ENCODE results near the gene RDH14.

The RDH14 gene, protein sequence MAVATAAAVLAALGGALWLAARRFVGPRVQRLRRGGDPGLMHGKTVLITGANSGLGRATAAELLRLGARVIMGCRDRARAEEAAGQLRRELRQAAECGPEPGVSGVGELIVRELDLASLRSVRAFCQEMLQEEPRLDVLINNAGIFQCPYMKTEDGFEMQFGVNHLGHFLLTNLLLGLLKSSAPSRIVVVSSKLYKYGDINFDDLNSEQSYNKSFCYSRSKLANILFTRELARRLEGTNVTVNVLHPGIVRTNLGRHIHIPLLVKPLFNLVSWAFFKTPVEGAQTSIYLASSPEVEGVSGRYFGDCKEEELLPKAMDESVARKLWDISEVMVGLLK

DNA sequence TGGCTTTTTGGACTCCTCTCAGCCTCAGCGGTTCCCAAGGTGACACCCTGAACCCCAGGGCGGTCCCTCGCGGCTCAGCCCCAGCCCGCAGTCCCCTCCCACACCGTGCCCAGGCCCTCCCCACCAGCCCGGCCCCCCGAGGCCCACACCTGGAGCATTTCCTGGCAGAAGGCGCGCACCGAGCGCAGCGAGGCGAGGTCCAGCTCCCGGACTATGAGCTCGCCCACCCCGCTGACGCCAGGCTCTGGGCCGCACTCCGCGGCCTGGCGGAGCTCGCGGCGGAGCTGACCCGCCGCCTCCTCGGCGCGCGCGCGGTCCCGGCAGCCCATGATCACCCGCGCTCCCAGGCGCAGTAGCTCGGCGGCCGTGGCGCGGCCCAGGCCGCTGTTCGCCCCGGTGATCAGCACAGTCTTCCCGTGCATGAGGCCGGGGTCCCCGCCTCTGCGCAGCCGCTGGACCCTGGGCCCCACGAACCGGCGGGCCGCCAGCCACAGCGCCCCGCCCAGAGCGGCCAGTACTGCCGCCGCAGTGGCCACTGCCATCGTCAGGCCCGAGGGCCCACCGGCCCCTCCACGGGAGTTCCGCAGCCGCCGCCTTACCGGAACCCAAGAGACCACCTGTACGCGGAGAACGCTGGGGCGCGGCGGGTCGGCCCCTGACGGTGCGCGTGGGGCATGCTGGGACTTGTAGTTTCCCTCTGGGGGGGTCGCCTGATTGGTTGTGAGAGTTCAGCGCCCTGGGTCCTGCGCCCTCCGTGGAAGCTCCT lies at the start of gene RDH14:
Gene RDH14, minus strand, starts transcription at position 623 of the 766 bp plus-strand sequence. Its CDS starts 81 bp downstream, at position 542.
- peak; percentile 94 for DNase-seq

DNA sequence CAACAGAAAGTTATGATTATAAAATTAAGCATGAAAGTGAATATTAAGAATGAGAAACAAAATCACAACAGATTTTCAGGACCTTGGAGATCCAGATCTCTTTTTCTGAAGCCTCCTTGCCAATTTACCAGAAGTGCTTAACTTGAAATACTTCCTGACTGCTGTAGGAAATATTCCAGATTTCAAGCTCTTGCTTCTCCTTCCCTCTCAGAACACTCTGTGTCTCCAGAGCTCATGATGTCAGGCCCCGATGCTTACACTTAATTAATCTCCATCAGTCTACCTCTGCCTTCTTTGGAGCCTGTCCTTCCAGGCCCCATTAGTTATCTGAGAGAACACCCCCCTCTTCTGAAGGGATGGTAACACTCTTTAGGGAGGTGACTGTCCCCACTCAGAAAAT lies 49.6 kb upstream of the RDH14 start:
- DNase-seq: no peak

- no peak for DNase-seq
Measured at GRCh38 chr2:18605115-18605514, 44.7 kb upstream of the RDH14 start.

GRCh38 chr2:18604531-18604885 lies 44.1 kb upstream of the RDH14 start:
- DNase-seq: no peak

- no peak for DNase-seq
Measured at GRCh38 chr2:18603854-18604530, 43.5 kb upstream of the RDH14 start.

GRCh38 chr2:18602298-18602697 lies 41.8 kb upstream of the RDH14 start:
- no peak for DNase-seq

DNA sequence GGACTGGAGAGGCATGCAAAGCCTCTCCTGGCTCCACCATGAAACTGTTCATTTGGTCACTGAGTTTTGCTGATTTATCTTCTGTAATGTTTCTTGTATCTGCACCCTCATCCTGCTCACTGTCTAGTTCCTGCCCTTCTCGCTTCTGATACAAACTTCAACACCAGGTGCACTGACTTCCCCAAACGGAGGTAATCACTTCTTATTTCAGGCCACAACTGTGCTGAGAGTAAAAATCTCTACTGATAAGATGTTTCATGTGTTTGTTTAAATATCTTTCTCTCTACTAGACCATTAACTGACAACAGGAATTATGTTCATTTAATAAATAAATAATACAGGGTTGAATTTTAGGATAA lies 39.8 kb upstream of the RDH14 start:
- no peak for DNase-seq

DNA sequence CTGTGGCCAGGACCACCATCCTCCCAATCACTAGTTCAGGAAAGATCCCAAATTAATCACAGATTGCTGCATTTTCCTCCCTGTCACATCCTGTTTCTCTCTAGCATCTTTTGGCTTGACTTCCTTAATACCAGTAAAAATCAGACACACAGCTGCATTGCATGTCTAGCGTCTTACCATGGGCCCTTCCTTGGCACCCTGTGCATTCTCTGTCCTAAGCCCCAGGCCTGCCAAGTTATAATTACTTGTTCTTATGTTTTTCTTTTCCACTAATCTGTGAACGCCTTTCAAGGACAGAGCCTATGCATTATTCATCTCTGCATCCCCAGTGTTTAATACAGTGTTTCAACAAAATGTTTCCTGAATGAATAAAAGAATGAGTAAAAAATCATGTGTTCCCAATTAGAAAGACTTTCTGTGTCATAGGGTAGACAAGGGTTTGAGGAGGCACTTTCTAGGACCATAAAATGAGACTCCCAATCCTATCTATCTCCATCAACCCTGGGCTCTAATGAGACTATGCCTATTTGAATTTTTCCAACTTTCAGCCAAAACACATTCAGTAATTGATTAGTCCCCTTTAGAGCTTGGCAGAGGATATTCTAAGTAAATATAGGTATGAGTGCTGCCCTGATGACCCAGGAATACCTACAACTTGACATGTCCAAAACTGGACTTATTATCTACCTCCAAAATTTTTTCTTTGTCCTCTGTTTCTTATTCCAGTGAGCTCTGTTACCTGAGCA lies 39.2 kb upstream of the RDH14 start:
- no peak for DNase-seq

GRCh38 chr2:18598848-18599484 lies 38.5 kb upstream of the RDH14 start:
- DNase-seq: no peak

DNA sequence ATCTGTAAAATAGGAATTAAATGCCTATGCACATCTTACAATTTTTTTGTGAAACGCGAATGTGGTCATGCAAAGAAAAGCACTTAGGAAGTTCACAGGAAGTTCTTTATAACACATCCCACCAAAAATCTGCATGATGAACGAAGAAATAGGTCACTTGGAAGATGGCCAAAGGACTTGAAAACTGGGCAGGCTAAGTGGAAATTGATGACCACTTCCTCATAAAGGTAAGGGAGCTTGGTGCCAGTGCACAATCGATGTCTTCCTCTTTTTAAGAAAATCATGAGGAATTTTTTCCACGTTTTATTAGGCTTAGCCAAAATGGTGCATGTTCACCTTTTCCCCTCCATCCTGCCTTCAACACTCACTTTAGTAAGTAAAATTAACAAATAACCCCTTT lies 37.2 kb upstream of the RDH14 start:
- DNase-seq: no peak

DNA sequence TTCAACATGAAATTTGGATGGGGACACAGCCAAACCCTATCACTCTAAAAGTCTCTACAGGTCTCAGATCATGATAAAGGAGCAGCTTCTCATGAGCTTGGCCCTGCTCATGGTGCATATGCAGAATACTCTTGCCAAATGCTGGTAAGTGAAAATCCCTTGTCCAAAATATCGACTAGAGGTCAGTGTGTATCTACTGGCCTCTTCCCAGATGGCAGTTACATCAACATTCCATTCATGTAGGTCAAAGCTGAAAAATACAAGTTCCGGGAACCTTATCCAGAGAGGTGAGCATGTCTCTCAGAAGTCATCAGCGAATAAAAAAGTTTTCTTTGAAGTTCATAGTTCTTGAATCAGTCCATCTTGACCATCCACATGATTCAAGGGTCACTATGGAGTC lies 36.5 kb upstream of the RDH14 start:
- DNase-seq: no peak

DNA sequence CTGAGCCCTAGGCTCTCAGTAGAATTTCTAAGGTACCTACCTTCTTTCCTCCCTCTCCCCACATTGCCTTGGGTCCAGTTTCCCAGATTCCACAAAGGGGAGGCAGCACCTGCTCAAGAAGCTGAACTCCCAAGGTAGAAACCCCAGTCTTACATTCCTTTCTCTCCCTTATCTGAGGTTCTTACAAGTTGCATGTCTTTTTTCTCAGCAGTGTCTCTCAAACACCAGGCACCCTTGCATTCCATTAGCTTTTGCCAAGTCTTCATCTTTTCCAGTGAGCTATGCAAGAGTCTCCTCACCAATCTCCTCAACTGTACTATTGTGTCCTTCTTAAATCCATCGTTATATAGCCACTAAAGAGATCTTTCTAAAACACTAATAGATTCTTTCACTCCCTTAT lies 33.0 kb upstream of the RDH14 start:
- no peak for DNase-seq

- DNase-seq: no peak
Measured at GRCh38 chr2:18592372-18592771, 31.9 kb upstream of the RDH14 start.

GRCh38 chr2:18589354-18589753 lies 28.9 kb upstream of the RDH14 start, which contains the start of gene NT5C1B:
NT5C1B (minus strand) TSS chr2:18589569; CDS start chr2:18589468, 101 bp downstream.
- DNase-seq: no peak

DNA sequence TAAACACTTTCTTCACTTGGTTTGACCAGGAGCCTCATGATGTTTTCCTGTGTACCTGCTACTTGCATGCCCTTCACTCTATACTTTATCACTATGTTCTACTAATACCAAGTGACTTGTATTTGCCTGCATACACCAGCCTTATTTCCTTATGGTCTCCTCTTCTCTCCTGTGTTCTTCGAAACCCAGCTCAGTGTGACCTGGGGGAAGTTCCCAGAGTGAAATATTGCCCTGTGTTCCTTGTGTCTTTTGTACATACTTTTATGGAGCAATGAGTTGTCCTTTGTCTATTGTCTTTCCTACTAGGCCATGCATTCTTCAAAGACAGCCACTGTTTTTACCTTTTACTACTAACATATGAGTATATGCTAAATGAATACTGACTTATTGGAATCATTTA lies 28.3 kb upstream of the RDH14 start:
- DNase-seq: no peak

GRCh38 chr2:18588049-18588448 lies 27.6 kb upstream of the RDH14 start:
- DNase-seq: no peak

- DNase-seq: no peak
Measured at GRCh38 chr2:18585526-18585925, 25.1 kb upstream of the RDH14 start.

GRCh38 chr2:18584608-18584954 lies 24.1 kb upstream of the RDH14 start:
- no peak for DNase-seq

DNA sequence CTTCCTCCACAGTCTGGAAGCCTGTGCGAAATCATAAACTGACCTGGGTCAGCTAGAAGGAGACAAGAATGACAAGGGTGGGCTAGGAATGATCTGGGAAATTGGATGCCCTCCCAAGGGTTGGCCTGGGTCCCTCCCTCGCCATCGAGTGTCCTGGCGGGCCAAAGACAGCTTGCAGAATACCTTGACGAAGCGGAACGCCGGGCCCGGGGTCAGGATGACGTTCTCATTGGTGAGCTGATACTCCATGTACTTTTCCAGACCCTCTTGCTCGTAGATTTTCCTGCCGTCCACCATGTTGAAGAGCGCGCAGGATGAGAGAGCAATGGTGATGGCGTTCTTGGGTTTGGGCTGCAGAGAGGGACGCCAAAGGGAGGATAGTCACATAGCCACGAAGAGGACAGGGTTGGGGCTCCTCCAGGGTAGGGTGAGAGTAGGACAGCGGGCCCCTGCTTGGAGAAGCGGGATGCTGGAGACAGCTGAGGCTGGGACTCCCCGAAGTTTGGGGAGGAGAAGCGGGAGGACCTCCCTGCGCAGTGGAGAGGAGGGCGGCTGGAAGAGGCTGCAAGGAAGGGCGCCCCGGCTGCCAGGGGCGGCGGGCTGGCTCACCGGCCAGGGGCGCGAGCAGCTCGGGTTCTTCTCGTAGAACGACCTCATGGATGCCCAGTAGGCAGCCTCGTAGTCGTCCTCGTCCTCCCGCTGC lies 23.6 kb upstream of the RDH14 start:
- no peak for DNase-seq

DNA sequence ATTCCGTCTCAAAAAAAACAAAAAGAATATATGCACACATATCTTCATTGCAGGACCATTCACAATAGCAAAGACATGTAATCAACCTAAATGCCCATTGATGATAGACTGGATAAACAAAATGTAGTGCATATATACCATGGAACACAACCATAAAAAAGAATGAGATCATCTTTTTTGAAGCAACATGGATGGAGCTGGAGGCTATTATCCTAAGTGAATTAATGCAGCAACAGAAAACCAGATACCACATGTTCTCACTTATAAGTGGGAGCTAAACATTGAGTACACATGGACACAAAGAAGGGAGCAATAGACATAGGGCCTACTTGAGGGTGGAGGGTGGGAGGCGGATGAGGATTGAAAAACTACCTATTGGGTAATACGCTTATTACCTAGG lies 20.2 kb upstream of the RDH14 start:
- DNase-seq: no peak

GRCh38 chr2:18578033-18578432 lies 17.6 kb upstream of the RDH14 start:
- DNase-seq: no peak

GRCh38 chr2:18566145-18566769 lies 5.8 kb upstream of the RDH14 start:
- DNase-seq: no peak
